NK-92 (cell line): Measurements from ENCODE around the gene CASP12.

Experiments
- DNase-seq: peaks from one replicate; lab custom pipeline; 2025; ENCODE audit not compliant: unreplicated experiment; lab: John Stamatoyannopoulos, UW

CASP12 gene

DNA sequence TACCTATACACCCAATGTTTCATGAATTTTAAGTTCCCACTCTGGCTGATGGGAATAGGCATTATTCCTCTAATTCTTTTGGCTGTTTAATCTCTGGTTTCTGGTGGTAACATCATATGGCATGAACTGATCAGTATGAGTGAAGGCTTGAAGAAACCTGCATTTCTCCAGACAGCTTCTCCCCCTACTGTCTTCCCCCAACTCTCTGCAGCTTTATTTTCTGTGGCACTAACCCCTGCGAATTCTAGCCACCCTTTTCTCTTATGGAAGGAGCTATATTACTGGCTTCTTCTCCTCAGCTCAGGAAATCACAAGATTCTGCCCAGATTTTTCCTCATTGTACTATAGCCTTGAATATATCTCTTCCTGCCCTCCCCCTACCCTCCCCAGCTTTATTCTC is 57.1 kb downstream of the CASP12 start:
- DNase-seq = no peak

DNA sequence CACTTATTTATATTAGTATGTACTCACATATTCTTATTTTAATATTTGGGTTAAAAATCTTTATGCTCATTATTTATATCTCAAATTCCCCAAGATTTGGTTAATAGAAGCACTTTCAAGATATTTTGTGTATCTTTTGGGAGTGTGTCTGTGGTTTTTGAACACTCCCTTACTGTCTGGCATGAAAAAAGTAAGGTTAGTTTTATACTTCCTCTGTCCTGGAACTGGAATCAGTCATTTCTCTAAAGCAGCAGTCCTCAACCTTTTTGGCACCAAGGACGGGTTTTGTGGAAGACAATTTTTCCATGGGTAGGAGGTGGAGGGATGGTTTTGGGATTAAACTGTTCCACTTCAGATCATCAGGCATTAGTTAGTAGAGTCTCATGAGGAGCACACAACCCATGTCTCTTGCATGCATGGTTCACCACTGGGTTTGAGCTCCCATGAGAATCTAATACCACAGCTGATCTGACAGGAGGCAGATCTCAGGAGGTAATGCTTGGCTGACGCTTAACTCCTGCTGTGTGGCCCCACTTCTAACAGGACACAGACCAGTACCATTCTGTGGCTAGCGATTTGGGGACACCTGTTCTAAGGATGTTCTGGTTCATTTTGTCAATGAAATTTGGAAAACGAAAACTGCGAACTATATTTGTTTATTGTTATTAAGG is 60.2 kb downstream of the CASP12 start:
- DNase-seq = no peak

DNA sequence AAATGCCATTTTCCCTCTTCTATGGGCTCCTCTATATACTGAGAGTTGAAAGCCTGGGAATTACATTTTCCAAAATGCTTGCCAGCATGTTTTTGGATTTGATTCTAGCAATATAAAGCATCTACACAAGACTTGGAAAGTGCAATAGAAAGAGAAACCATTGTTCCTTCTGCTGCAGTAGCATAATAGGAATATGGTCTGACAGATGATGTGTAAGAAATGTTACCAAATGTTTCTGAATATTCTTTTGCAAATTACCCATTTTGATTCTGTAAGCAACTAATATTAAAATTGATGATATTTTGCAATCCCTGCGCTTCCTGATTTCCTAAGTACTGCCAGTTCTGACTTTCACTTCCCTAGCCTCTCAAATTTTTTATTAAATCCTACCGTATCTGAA is 61.6 kb downstream of the CASP12 start:
- DNase-seq = no peak
